ENCODE results near the gene TNFRSF8.

The TNFRSF8 gene

DNA sequence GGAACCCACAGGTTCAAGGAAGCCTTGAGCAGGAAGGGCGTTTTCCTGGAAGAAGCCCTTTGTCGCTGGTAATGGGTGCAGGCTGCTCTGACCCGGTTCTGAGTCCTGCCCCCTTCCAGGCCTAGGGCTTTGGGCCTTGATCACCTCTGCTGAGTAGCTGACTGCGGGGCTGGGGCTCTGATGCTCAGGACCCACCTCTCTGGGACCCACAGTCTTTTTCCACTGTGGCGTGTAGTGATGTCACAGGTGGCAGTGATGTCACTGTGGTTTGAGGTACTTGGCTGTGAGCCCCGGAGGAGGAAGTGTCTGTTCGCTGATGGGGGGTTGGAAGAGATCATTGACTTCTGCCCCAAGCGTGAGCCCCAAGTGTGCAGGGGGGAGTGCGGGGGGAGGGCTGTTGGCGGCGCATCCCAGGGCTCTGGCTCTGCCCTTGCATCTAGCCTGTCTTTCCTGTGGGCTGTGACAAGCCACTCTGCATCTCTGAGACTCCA, 110.6 kb downstream of the TNFRSF8 start:
- Histone ChIP-seq H3K36me3 (ENCODE audit: control insufficient read depth, insufficient read depth, low read length) (no peaks in the 10 kb centered on the region), H3K4me3 (ENCODE audit: low read depth, low read length) (no peak overlapping the region), H3K4me1 (ENCODE audit: control insufficient read depth, insufficient read depth, low read length) (peaks cover 8% of the 10 kb centered on the region; the same call in 1 of the 2 replicates), H3K27me3 (ENCODE audit: control insufficient read depth, insufficient read depth, low read length) (peaks cover 8% of the 10 kb centered on the region; the same call in 1 of the 2 replicates), H3K9ac (ENCODE audit: low read depth, low read length) (no peak overlapping the region), H3K27ac (ENCODE audit: low read depth, low read length) (no peak overlapping the region), H3K9me3 (ENCODE audit: control insufficient read depth, insufficient read depth, low read length) (no peaks in the 10 kb centered on the region)

DNA sequence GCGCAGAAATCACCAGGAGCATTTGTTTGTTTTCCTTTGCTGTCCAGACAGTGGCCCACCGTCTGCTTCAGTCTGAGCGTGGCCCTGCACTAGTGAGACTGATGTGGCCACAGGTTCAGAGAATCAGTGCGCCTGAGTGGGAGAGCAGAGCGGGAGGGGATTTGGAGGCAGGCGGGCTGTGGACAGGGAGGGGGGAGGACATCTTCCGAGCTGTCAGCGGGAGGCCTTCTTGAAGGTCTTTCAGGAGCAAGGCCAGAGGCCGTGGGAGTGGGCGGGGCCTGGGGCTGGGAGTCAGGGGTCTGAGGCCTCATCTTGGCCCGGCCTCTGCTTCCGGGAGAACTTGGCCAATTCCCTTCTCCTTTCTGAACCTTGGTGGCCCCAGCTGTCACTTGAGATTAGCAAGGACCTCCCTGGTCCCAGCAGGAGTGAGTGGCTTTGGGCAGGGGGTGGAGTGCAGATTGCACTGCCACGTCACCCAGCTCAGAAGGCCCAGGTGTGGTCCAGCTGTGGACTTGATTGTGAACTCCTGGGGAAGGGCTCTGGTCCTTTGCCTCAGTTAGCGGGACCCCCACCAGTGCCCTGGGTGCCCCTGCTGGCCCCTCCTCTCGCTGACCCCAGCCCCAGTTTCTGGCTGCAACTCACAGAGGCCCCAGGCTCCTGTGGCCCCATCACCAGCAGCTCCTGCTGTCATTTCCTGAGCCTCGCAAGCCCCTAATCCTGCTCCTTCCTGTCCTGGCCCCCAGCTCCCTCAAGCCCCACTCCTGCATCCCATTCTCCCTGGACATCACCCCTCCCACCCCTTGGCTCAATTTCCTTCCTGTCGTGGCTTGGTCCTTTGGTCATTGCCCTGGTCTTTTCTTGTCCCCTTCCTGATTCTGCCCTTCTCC, 112.1 kb downstream of the TNFRSF8 start:
- no peak overlapping the region for H3K27ac ChIP-seq (ENCODE audit: low read depth, low read length)

DNA sequence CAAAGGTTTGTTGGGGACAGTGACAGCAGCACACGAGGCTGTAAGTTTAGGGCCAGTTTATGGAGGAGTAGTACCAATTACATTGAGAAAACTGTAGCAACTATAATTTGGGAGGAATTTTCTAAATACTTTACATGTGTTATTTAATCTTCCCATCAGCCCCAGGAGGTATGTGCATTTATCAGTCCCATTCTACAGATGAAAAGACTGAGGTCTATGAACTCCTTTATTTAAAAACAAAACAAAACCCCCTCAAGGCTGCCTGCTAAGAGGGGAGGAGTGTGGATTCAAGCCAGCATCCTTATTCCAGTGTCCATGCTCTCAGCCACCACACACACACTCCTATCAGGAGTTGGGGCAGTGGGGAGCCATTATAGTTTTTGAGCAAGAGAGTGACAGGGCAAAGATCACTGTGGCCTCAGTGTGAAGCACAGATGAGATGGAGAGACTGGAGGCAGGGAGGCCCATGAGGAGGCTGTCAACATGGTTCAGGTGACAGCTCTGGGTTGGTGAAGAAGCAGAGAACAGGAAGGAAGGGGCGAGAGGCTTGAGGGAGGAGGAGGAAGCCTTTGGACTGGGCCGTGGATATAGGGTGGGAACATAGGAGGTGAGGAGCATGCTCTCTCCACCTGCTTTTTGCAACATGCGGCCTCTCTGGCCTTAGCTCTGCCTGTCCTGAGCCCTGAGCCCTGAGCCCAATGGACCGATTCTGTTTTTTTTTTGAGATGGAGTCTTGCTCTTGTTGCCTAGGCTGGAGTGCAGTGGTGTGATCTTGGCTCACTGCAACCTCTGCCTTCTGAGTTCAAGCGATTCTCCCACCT, 113.4 kb downstream of the TNFRSF8 start:
- Histone ChIP-seq H3K4me1 (ENCODE audit: control insufficient read depth, insufficient read depth, low read length) (peaks cover 5% of the 10 kb centered on the region; the same call in 1 of the 2 replicates), H3K27ac (ENCODE audit: low read depth, low read length) (no peak overlapping the region), H3K9ac (ENCODE audit: low read depth, low read length) (no peak overlapping the region), H3K4me3 (ENCODE audit: low read depth, low read length) (no peak overlapping the region), H3K27me3 (ENCODE audit: control insufficient read depth, insufficient read depth, low read length) (no peaks in the 10 kb centered on the region), H3K9me3 (ENCODE audit: control insufficient read depth, insufficient read depth, low read length) (no peaks in the 10 kb centered on the region), H3K36me3 (ENCODE audit: control insufficient read depth, insufficient read depth, low read length) (no peaks in the 10 kb centered on the region)

More for the DNA sequence above, 112.1 kb downstream of the TNFRSF8 start:
- Histone ChIP-seq H3K36me3 (ENCODE audit: control insufficient read depth, insufficient read depth, low read length) (no peaks in the 10 kb centered on the region), H3K27me3 (ENCODE audit: control insufficient read depth, insufficient read depth, low read length) (no peaks in the 10 kb centered on the region), H3K9ac (ENCODE audit: low read depth, low read length) (no peak overlapping the region), H3K4me1 (ENCODE audit: control insufficient read depth, insufficient read depth, low read length) (peaks cover 5% of the 10 kb centered on the region; the same call in 1 of the 2 replicates), H3K9me3 (ENCODE audit: control insufficient read depth, insufficient read depth, low read length) (no peaks in the 10 kb centered on the region), H3K4me3 (ENCODE audit: low read depth, low read length) (no peak overlapping the region)

DNA sequence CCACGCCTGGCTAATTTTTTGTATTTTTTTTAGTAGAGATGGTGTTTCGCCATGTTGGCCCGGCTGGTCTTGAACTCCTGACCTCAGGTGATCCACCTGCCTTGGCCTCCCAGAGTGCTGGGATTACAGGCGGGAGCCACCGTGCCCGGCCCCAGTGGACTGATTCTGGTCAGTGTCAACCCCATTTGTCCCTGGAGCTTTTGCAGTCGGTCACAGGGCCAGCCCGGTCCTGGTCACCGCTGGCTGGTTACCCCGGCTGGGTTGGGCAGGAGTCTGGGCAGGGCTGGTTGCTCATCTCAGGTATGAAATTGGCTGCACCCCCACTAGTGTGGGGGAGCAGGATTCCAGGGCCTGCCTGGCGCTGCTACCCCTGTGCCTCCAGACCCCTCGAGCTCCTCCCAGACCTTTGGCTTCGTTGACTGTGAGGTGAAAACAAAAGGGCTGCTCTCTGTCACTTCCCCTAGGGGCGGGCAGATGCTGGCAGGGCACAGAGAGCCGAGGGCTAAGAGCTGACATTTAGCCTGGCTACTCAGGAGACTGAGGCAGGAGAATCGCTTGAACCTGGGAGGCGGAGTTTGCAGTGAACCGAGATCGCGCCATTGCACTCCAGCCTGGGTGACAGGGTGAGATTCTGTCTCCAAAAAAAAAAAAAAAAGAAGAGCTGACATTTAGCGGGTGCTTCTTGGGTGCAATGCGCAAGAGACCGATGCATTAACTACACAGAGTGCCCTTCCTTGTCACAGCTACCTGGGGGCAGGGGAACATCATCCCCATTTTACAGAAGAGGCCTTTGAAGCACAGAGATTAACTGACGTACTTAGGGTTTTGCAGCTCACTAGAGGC, 114.3 kb downstream of the TNFRSF8 start:
- Histone ChIP-seq H3K9ac (ENCODE audit: low read depth, low read length) (no peak overlapping the region), H3K9me3 (ENCODE audit: control insufficient read depth, insufficient read depth, low read length) (no peaks in the 10 kb centered on the region), H3K4me1 (ENCODE audit: control insufficient read depth, insufficient read depth, low read length) (peaks cover 5% of the 10 kb centered on the region; the same call in 1 of the 2 replicates), H3K27me3 (ENCODE audit: control insufficient read depth, insufficient read depth, low read length) (no peaks in the 10 kb centered on the region), H3K4me3 (ENCODE audit: low read depth, low read length) (no peak overlapping the region), H3K27ac (ENCODE audit: low read depth, low read length) (no peak overlapping the region), H3K36me3 (ENCODE audit: control insufficient read depth, insufficient read depth, low read length) (no peaks in the 10 kb centered on the region)

DNA sequence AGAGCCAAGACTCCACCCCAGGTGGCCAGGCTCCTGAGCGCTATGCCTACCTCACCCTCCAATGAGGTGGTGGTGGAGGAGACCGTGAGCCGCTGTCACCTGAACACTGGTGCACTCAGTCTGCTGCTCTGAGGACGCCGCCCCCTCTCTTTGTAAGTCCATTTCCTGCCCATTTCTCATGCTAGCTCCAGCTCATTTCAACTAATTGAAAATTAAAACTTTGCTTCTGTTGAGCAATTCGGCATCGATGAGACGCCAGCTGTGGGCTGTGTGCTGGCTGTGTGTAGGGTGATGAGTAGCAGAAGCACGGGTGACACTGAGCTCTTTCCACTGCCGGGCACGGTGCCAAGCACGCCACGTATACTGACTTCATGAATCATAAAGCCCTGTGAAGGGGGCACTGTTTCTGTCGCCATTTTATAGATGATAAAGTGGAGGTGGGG, 114.9 kb downstream of the TNFRSF8 start:
- H3K36me3 ChIP-seq (ENCODE audit: control insufficient read depth, insufficient read depth, low read length): no peaks in the 10 kb centered on the region
- peaks cover 5% of the 10 kb centered on the region; the same call in 1 of the 2 replicates for H3K4me1 ChIP-seq (ENCODE audit: control insufficient read depth, insufficient read depth, low read length)
- no peak overlapping the region for H3K9ac ChIP-seq (ENCODE audit: low read depth, low read length)
- no peaks in the 10 kb centered on the region for H3K27me3 ChIP-seq (ENCODE audit: control insufficient read depth, insufficient read depth, low read length)
- H3K27ac ChIP-seq (ENCODE audit: low read depth, low read length): no peak overlapping the region
- H3K9me3 ChIP-seq (ENCODE audit: control insufficient read depth, insufficient read depth, low read length): no peaks in the 10 kb centered on the region
- no peak overlapping the region for H3K4me3 ChIP-seq (ENCODE audit: low read depth, low read length)

DNA sequence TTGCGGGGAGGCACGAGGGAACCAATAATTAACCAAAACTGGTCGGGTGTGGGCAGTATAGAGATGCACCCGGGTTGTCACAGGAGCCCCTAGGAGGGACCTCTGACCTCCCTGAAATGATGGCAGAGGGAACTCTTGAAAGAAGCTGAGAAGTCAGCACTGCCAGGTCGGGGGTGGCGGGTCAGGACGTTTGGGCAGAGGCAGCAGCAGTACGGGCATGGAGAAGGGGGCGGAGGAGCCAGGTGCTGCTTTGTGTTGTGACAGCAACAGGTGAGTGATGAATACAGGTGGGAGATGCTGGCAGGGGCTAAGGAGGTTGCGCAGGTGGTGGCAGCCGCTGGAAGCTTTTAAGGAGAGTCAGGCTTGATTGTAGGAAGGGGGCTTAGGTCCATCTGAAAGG, 115.4 kb downstream of the TNFRSF8 start:
- Histone ChIP-seq H3K27ac (ENCODE audit: low read depth, low read length) (no peak overlapping the region), H3K9ac (ENCODE audit: low read depth, low read length) (no peak overlapping the region), H3K4me1 (ENCODE audit: control insufficient read depth, insufficient read depth, low read length) (peaks cover 5% of the 10 kb centered on the region; the same call in 1 of the 2 replicates), H3K9me3 (ENCODE audit: control insufficient read depth, insufficient read depth, low read length) (no peaks in the 10 kb centered on the region), H3K36me3 (ENCODE audit: control insufficient read depth, insufficient read depth, low read length) (no peaks in the 10 kb centered on the region), H3K27me3 (ENCODE audit: control insufficient read depth, insufficient read depth, low read length) (no peaks in the 10 kb centered on the region), H3K4me3 (ENCODE audit: low read depth, low read length) (no peak overlapping the region)

DNA sequence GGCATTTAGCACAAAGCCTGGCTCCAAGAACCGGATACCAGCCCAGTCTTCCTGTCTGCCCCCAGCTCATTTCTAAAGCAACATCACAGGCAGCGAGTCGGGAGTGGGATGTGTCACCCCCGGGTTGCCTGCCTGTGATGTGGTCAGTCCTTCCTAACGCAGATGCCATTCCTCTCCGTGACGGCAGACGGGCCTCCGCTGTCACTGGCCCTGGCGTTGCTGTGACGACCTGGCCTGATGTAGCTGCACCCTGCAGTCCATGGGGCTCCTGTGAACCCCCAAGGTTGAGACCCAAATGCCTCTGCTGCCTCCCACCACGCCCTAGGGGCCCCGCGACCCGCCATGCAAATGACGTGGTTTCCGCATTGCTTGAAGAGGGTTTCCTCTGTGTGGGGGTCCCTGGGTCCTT, 116.0 kb downstream of the TNFRSF8 start:
- peaks cover 7% of the 10 kb centered on the region; the same call in 1 of the 2 replicates for H3K4me1 ChIP-seq (ENCODE audit: control insufficient read depth, insufficient read depth, low read length)
- no peaks in the 10 kb centered on the region for H3K9me3 ChIP-seq (ENCODE audit: control insufficient read depth, insufficient read depth, low read length)
- H3K9ac ChIP-seq (ENCODE audit: low read depth, low read length): no peak overlapping the region
- no peaks in the 10 kb centered on the region for H3K27me3 ChIP-seq (ENCODE audit: control insufficient read depth, insufficient read depth, low read length)
- no peak overlapping the region for H3K27ac ChIP-seq (ENCODE audit: low read depth, low read length)
- no peaks in the 10 kb centered on the region for H3K36me3 ChIP-seq (ENCODE audit: control insufficient read depth, insufficient read depth, low read length)
- H3K4me3 ChIP-seq (ENCODE audit: low read depth, low read length): no peak overlapping the region

DNA sequence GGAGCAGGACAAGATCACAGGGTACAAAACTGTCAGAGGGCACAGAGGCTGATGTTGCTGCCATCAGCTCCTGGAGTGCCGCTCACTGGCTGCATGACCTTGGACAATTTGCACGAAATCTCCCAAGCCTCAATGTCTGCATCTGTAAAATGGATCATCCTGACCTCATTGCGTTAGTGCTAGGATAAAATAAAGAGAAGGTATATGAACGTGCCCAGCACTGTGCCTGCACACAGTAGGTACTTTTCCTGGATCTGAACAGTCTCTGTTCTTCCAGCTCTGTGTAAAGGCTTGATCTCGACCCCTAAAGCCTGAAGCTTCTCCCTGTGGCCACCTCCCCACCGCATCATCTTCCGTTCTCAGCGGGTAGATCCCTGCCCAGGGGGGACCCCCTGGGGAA, 116.6 kb downstream of the TNFRSF8 start:
- H3K4me1 ChIP-seq (ENCODE audit: control insufficient read depth, insufficient read depth, low read length): peaks cover 11% of the 10 kb centered on the region; the same call in 1 of the 2 replicates
- H3K36me3 ChIP-seq (ENCODE audit: control insufficient read depth, insufficient read depth, low read length): no peaks in the 10 kb centered on the region
- no peaks in the 10 kb centered on the region for H3K9me3 ChIP-seq (ENCODE audit: control insufficient read depth, insufficient read depth, low read length)
- no peaks in the 10 kb centered on the region for H3K27me3 ChIP-seq (ENCODE audit: control insufficient read depth, insufficient read depth, low read length)
- H3K27ac ChIP-seq (ENCODE audit: low read depth, low read length): no peak overlapping the region
- H3K4me3 ChIP-seq (ENCODE audit: low read depth, low read length): no peak overlapping the region
- H3K9ac ChIP-seq (ENCODE audit: low read depth, low read length): no peak overlapping the region

DNA sequence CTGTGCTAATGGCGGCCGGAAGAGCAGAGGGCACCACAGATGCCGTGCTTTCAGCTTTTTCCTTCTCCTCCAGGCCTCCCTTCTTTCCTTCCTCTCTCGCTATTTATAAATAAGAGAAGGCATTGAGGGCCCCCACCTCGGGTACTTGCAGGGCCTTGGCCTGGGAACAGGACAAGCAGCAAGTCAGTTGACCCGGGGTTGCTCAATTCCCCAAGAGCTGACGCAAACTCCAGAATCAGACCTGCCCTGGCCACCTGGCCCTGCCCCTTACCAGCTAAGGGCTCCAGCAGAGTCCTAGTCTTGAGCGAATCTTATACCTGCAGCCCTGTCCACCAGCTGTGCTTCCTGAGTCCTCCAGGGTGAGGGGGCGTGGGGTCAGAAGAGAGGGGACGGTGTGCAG, 117.2 kb downstream of the TNFRSF8 start:
- H3K36me3 ChIP-seq (ENCODE audit: control insufficient read depth, insufficient read depth, low read length): no peaks in the 10 kb centered on the region
- no peaks in the 10 kb centered on the region for H3K27me3 ChIP-seq (ENCODE audit: control insufficient read depth, insufficient read depth, low read length)
- no peak overlapping the region for H3K9ac ChIP-seq (ENCODE audit: low read depth, low read length)
- no peak overlapping the region for H3K4me3 ChIP-seq (ENCODE audit: low read depth, low read length)
- no peaks in the 10 kb centered on the region for H3K9me3 ChIP-seq (ENCODE audit: control insufficient read depth, insufficient read depth, low read length)
- no peak overlapping the region for H3K27ac ChIP-seq (ENCODE audit: low read depth, low read length)
- H3K4me1 ChIP-seq (ENCODE audit: control insufficient read depth, insufficient read depth, low read length): peaks cover 11% of the 10 kb centered on the region; the same call in 1 of the 2 replicates

DNA sequence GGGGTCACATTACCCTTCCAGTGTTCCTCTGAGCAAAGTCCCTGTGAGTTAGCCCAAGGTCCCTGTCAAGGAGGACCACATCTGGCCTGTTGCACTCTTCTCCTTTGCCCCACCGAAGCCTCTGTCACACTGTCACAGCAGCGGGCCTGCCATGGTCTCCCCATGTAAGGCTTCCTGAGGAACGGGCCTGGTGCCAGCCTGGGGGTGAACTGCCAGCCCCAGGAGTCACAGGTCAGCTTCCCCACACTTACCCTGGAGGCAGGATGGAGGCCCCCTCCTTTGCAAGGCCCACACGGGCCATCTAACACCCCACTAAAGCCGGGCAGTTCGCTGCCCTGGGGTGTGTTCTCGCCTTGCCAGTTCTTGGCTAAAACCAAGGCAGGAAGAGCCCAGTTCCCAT, 117.8 kb downstream of the TNFRSF8 start:
- Histone ChIP-seq H3K36me3 (ENCODE audit: control insufficient read depth, insufficient read depth, low read length) (no peaks in the 10 kb centered on the region), H3K4me3 (ENCODE audit: low read depth, low read length) (no peak overlapping the region), H3K9me3 (ENCODE audit: control insufficient read depth, insufficient read depth, low read length) (no peaks in the 10 kb centered on the region), H3K9ac (ENCODE audit: low read depth, low read length) (no peak overlapping the region), H3K27ac (ENCODE audit: low read depth, low read length) (no peak overlapping the region), H3K4me1 (ENCODE audit: control insufficient read depth, insufficient read depth, low read length) (peaks cover 11% of the 10 kb centered on the region; the same call in 1 of the 2 replicates), H3K27me3 (ENCODE audit: control insufficient read depth, insufficient read depth, low read length) (no peaks in the 10 kb centered on the region)
